Measurements from ENCODE around the gene IGSF21.

The IGSF21 gene

DNA sequence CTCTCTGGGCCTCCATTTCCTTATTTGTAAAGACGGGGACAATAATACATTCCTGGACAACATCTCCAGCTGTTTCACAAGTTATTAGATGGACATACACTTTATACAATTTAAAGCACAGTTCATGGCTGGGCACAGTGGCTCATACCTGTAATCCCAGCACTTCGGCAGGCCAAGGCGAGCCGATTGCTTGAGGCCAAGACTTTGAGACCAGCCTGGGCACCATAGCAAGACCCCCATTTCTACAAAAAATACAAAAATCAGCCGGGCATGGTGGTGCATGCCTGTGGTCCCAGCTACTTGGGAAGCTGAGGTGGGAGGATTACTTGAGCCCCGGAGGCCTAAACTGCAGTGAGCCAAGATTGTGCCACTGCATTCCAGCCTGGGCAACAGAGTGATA, 34.1 kb downstream of the IGSF21 start:
- H3F3A ChIP-seq (ENCODE audit: control insufficient read depth, insufficient read depth): no peaks in the 10 kb centered on the region
- no peaks in the 10 kb centered on the region for H3K9me2 ChIP-seq (replicated peaks; ENCODE audit: control insufficient read depth, low read length)
- H3K4me2 ChIP-seq (ENCODE audit: low read length): no peak overlapping the region
- no peaks in the 10 kb centered on the region for H3K36me3 ChIP-seq (ENCODE audit: control insufficient read depth, low read length)
- no peaks in the 10 kb centered on the region for H3K27me3 ChIP-seq (ENCODE audit: control insufficient read depth, low read length)
- no peaks in the 10 kb centered on the region for H3K79me2 ChIP-seq (ENCODE audit: control insufficient read depth, low read length)
- H3K4me1 ChIP-seq (ENCODE audit: control insufficient read depth, low read length): no peaks in the 10 kb centered on the region
- H4K20me1 ChIP-seq (ENCODE audit: control insufficient read depth, insufficient read depth, low read depth, low read length): no peaks in the 10 kb centered on the region
- TF ChIP-seq EZH2phosphoT487 (IDR thresholded peaks at IDR 0.05; ENCODE audit: borderline replicate concordance, low read length): no peak
- TF ChIP-seq, protein P1, sequence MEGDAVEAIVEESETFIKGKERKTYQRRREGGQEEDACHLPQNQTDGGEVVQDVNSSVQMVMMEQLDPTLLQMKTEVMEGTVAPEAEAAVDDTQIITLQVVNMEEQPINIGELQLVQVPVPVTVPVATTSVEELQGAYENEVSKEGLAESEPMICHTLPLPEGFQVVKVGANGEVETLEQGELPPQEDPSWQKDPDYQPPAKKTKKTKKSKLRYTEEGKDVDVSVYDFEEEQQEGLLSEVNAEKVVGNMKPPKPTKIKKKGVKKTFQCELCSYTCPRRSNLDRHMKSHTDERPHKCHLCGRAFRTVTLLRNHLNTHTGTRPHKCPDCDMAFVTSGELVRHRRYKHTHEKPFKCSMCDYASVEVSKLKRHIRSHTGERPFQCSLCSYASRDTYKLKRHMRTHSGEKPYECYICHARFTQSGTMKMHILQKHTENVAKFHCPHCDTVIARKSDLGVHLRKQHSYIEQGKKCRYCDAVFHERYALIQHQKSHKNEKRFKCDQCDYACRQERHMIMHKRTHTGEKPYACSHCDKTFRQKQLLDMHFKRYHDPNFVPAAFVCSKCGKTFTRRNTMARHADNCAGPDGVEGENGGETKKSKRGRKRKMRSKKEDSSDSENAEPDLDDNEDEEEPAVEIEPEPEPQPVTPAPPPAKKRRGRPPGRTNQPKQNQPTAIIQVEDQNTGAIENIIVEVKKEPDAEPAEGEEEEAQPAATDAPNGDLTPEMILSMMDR (IDR thresholded peaks at IDR 0.05; ENCODE audit: low read depth, low read length, poor library complexity, severe bottlenecking): no peak
- H3K9me3 ChIP-seq (ENCODE audit: control insufficient read depth, insufficient read depth, low read length): no peaks in the 10 kb centered on the region
- no peak overlapping the region for H3K4me3 ChIP-seq (ENCODE audit: low read length)
- H3K27ac ChIP-seq (ENCODE audit: low read depth, low read length): no peak overlapping the region

DNA sequence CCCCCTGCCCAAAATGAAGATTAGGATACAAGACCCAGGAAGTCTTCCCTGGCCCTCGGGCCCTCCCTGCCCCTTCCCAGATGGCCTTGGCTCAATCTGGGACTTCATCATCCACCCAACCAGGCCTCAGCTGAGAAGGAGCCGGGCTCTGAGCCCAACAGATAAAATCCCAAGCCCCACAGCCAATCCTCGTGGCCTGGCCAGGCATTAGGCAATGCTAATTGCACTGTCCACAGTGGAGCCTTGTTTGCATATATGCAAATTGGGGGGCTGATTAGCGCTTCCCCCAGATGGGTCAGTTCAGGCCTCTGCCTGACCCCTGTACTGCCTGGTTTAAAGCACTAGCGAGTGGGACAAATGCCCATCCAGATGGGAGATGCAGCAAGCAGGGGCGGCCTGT, 34.9 kb downstream of the IGSF21 start:
- no peaks in the 10 kb centered on the region for H3K9me2 ChIP-seq (replicated peaks; ENCODE audit: control insufficient read depth, low read length)

DNA sequence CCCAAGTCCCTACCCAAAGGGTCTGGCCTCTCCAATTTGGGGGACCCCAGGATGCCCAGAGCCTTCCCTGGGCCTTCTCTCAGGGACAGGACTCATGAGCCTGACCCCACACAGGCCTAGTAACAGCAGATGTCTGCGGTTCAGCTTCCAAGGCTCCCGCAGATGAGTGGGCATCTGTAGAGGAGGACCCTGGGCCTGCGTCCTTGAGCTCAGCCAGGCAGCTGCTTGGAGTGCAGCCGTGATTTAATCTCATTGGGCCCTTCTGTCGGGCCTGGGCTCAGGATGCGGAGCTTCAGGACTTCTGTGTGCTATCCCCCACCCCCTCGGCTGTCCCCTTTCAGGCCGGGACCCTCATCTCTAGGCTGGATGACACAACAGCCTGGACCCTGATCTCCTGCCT, 35.4 kb downstream of the IGSF21 start:
- H3F3A ChIP-seq (ENCODE audit: control insufficient read depth, insufficient read depth): no peaks in the 10 kb centered on the region
- no peaks in the 10 kb centered on the region for H3K4me1 ChIP-seq (ENCODE audit: control insufficient read depth, low read length)
- no peaks in the 10 kb centered on the region for H3K79me2 ChIP-seq (ENCODE audit: control insufficient read depth, low read length)
- H3K27me3 ChIP-seq (ENCODE audit: control insufficient read depth, low read length): no peaks in the 10 kb centered on the region
- no peaks in the 10 kb centered on the region for H3K36me3 ChIP-seq (ENCODE audit: control insufficient read depth, low read length)
- H3K4me3 ChIP-seq (ENCODE audit: low read length): no peak overlapping the region
- H3K9me2 ChIP-seq (replicated peaks; ENCODE audit: control insufficient read depth, low read length): no peaks in the 10 kb centered on the region
- TF ChIP-seq EZH2phosphoT487 (IDR thresholded peaks at IDR 0.05; ENCODE audit: borderline replicate concordance, low read length): no peak
- TF ChIP-seq, protein P1 (IDR thresholded peaks at IDR 0.05; ENCODE audit: low read depth, low read length, poor library complexity, severe bottlenecking): no peak
- H3K27ac ChIP-seq (ENCODE audit: low read depth, low read length): no peak overlapping the region
- H4K20me1 ChIP-seq (ENCODE audit: control insufficient read depth, insufficient read depth, low read depth, low read length): no peaks in the 10 kb centered on the region
- H3K4me2 ChIP-seq (ENCODE audit: low read length): no peak overlapping the region
- no peaks in the 10 kb centered on the region for H3K9me3 ChIP-seq (ENCODE audit: control insufficient read depth, insufficient read depth, low read length)

More for the DNA sequence above, 34.9 kb downstream of the IGSF21 start:
- TF ChIP-seq, protein P1 (IDR thresholded peaks at IDR 0.05; ENCODE audit: low read depth, low read length, poor library complexity, severe bottlenecking): no peak
- no peak for TF ChIP-seq EZH2phosphoT487 (IDR thresholded peaks at IDR 0.05; ENCODE audit: borderline replicate concordance, low read length)
- H3K27ac ChIP-seq (ENCODE audit: low read depth, low read length): no peak overlapping the region
- H3K4me1 ChIP-seq (ENCODE audit: control insufficient read depth, low read length): no peaks in the 10 kb centered on the region
- H3F3A ChIP-seq (ENCODE audit: control insufficient read depth, insufficient read depth): no peaks in the 10 kb centered on the region
- H3K79me2 ChIP-seq (ENCODE audit: control insufficient read depth, low read length): no peaks in the 10 kb centered on the region
- H3K9me3 ChIP-seq (ENCODE audit: control insufficient read depth, insufficient read depth, low read length): no peaks in the 10 kb centered on the region
- H3K27me3 ChIP-seq (ENCODE audit: control insufficient read depth, low read length): no peaks in the 10 kb centered on the region
- H3K4me3 ChIP-seq (ENCODE audit: low read length): no peak overlapping the region
- H3K36me3 ChIP-seq (ENCODE audit: control insufficient read depth, low read length): no peaks in the 10 kb centered on the region
- no peak overlapping the region for H3K4me2 ChIP-seq (ENCODE audit: low read length)
- no peaks in the 10 kb centered on the region for H4K20me1 ChIP-seq (ENCODE audit: control insufficient read depth, insufficient read depth, low read depth, low read length)

DNA sequence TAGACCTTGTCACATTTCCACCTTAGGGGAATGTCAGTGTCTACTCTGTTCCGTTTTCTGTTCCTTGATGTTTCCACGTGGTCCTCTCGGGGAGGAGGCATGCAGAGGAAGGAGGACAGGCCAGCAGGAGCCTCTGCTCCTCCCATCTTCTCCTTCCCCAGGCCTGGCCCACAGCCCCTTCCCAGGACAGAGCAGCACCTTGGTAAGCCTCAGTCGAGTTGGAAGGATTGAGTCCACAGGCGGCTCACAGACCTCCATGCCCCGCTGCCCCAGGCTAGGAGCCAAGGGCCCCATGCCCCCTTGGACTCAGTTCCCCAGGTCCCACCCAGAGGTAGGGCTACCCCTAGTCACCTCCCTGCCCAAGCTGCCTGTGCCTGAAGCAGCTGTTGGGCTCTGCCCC, 36.5 kb downstream of the IGSF21 start:
- no peak overlapping the region for H3K4me3 ChIP-seq (ENCODE audit: low read length)
- H3K36me3 ChIP-seq (ENCODE audit: control insufficient read depth, low read length): no peaks in the 10 kb centered on the region
- H3K27me3 ChIP-seq (ENCODE audit: control insufficient read depth, low read length): no peaks in the 10 kb centered on the region
- TF ChIP-seq EZH2phosphoT487 (IDR thresholded peaks at IDR 0.05; ENCODE audit: borderline replicate concordance, low read length): no peak
- TF ChIP-seq, protein P1 (IDR thresholded peaks at IDR 0.05; ENCODE audit: low read depth, low read length, poor library complexity, severe bottlenecking): no peak
- no peaks in the 10 kb centered on the region for H4K20me1 ChIP-seq (ENCODE audit: control insufficient read depth, insufficient read depth, low read depth, low read length)
- H3K4me2 ChIP-seq (ENCODE audit: low read length): no peak overlapping the region
- H3K79me2 ChIP-seq (ENCODE audit: control insufficient read depth, low read length): no peaks in the 10 kb centered on the region
- H3K9me3 ChIP-seq (ENCODE audit: control insufficient read depth, insufficient read depth, low read length): no peaks in the 10 kb centered on the region
- H3K4me1 ChIP-seq (ENCODE audit: control insufficient read depth, low read length): no peaks in the 10 kb centered on the region
- no peaks in the 10 kb centered on the region for H3K9me2 ChIP-seq (replicated peaks; ENCODE audit: control insufficient read depth, low read length)
- no peak overlapping the region for H3K27ac ChIP-seq (ENCODE audit: low read depth, low read length)
- H3F3A ChIP-seq (ENCODE audit: control insufficient read depth, insufficient read depth): no peaks in the 10 kb centered on the region
